Hepatic stellate cell (primary cell): ENCODE data around the gene HHAT.

Experiments
- DNase-seq: peaks from one replicate; pipeline ENCODE4 v3.0.0; 2011; ENCODE audit warnings: low spot score

HHAT gene

DNA sequence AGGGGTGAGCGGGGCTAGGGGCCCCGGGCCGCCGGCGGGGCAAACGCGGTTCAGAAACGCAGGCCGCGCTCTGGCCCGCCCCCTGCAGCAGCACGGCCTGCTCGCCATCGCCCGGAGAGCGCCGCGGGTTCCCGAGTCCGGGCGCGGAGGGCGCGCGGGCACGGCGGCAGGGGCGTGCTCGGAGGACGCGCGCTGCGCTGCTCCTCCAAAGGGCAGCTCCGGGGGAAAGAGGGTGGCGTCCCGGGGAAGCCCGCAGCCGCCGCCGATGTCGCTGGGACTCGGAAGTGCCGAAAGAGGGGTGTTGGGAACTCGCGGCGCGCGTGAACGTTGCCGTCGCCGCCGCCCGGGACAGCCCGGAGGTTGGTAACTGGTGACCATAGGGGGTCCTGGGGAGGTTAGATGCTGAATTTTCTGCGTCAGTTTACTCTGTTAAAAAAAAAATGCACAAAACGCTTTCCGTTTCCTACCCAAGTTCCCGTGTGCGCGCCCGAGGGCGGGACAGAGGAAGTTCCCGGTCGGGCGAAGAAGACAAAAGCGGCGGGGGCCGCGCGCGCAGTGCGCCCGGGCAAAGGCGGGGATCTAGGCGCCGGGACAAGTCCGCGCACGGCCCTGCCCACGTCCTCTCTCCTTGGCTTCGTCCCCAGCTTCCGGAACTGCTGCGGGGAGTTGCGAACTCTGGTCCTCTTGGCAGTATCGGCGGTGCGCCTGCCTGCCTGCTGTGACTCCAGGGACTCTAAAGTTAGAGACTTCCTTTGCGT, at the start of gene HHAT:
Gene HHAT (plus strand): TSS at position 157 of the 758 bp plus-strand sequence. CDS start 20,074 bp downstream, outside the sequence.
- peak; percentile 81 for DNase-seq

DNA sequence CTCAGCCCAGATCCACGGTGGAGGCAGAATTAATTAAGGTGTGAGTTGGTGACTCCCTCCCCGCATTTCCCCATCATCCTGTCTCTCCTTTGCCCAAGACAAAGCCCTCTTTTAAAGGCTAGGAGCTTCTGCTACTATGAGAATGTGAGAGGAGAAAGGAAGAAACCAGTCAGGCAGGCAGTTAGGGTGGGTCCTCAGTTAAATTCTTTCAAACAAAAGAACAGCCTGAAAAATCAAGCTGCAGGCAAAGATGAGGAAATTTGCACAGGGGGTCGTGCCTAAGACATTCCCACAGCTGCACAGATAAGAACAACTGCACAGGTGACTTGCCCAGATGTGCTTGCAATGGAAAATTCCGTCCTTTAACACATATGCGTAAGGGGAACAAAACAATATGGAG, 48.5 kb upstream of the HHAT start:
- DNase-seq, result no peak

DNA sequence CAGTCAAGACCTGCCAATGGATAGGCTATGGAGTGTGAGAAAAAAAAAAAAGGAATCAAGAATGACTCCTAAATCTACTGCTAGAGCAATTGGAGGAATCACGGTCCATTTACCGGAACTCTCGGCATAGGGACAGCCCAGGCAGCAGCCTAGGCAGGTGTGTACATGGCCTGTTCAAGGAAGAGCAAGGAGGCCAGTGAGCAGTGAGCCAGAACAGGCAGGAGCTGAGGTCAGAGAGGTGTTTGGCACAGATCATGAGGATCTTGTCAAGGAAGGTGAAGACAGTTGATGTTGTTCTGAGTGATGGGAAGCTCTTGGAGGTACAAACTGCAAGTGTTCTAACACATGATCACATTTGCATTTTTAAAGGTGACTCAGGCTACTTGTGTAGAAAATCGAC, 40.6 kb upstream of the HHAT start:
- no peak for DNase-seq

DNA sequence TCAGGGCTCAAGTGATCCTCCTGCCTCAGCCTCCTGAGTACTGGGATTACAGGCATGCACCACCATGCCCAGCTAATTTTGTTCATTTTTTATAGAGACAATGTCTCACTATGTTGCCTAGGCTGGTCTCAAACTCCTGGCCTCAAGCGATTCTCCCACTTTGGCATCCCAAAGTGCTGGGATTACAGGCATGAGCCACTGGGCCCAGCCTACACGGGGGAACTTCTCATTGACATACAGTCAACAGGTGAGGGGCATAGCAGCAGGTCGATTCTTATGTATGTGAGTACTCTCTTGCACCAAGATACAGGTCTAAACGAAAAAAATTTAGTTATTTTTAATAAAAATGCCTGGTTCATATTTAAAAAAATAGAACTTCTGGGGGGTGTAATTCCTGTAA, 39.5 kb upstream of the HHAT start:
- no peak for DNase-seq

- DNase-seq, result no peak
Measured at GRCh38 chr1:210291081-210291764, 37.5 kb upstream of the HHAT start.

DNA sequence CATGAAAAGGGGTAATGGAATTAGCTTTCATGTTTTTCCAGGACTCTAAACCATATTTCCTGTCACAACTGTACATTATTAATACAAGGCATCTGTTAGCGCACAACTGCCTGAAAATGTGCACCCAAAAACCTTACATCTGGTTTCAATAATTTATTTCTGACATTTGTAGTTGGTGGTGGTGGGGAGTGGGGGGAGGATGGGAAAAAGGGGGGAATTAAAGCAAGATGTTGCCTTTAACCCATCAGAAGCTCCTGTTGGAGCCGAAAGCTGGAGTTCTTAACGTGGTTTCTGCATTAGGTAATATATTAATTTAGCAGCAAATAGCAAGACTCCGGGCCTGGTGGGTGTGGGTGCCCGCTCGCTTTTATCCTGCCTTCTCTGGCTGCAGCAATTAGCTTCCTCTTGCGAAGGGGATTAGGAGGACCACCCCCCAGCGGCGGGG, 36.9 kb upstream of the HHAT start:
- DNase-seq, result no peak

DNA sequence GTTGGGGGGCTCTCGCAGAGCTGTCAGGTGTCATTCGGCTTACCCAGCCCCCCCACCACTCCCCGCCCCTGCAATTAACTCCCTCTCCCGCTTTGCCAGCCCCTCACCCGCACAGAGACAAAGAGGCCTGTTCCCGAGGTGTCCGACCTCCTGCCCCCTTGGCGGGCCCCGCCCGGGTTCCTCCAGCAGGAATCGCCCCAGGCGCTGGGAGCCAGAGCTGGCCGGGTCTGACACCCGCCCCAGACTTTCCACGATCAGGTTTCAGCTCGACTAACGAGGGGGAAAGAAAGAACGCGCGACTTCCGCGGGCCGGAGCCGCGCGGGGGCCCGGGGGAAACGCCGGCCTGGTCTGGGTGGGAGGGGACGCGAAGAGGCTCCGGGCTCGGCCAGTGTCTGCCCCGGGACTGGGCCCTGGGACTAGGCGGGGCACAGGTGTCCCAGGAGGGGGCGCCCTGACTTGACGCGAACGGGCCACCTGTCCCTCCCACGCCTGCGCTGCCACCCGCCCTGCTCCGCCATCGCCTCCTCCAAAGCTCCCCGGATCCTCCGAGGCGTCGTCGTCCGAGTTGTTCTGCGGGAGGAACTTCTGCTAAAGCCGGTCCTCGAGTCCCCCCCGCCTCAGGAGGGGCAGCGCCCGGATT, 36.4 kb upstream of the HHAT start:
- peak; percentile 25 for DNase-seq

GRCh38 chr1:210293171-210293607, 35.5 kb upstream of the HHAT start:
- no peak for DNase-seq

DNA sequence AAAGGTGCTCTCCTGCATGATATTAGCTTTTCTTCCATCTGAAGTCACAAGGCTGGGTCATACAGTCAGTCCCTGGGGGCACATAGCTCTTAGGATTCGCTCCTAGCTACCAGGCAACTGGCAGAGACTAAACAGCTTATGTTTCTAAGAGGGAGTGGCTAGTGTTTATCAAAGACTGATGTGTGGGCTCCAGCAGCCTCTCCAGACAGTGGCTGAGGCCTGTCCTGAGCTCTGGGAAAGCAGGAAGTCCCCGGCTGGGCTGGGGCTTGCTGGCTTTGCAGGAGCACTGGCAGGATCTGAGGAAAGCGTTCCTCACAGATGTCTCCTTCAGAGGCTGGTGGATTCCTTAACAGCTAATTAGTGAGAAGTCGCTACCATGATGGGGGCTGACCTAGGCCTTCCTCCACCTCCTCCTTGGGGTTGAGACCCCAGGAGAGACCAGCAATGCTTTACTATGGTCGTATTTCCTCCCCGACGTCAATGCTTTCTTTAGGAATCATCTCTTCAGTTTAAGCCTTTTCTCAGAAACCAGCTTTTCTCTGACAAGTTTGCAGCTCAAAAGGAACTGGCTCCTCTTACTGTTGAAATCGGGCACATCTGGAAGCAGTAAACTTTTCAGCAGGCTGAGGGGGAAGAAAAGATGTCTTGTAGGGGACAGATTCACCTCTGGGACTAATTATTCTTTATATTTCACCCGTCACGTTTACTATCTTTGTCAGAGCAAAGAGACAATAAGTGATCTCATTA, 33.5 kb upstream of the HHAT start:
- DNase-seq, result peak; percentile 53

- no peak for DNase-seq
Measured at GRCh38 chr1:210296682-210297081, 32.0 kb upstream of the HHAT start.

DNA sequence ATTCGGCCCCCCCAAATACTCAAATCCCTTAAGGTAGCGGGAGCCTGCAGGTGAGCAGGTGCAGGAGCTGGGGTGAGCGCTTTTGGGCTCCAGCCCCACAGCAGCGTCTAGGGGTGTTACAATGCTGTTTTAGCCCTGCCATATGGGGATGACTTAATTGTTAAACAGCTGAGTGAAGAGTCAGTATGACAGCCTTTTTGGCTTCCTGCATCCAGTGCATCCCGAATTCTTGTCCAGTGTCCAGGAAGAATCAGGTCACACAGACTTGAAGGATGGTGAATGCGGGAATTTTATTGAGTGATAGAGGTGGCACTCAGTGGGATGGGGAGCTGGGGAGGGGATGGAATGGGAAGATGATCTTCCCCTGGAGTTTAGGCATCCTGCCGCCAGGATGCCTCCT, 30.4 kb upstream of the HHAT start:
- no peak for DNase-seq

DNA sequence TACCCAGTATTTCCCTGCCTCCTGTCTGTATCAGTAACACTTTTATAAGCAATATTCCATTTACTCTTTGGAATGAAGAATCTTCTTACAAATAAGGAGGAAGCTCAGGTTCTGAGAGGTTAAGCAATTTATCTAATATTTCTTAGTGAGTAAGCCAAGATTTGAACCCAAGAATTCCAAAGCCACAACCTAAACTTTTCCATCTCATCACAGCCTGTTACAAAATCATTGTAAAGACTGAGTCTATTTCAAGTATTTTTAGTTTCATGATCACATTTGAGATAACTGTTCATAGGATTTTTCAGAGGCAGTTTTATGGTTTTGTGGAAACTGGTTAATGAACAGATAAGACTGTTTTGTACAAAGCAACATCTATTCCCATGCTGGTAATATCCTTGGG, 29.8 kb upstream of the HHAT start:
- no peak for DNase-seq

- no peak for DNase-seq
Measured at GRCh38 chr1:210299501-210299900, 29.2 kb upstream of the HHAT start.

GRCh38 chr1:210300923-210301614, 27.6 kb upstream of the HHAT start:
- no peak for DNase-seq

DNA sequence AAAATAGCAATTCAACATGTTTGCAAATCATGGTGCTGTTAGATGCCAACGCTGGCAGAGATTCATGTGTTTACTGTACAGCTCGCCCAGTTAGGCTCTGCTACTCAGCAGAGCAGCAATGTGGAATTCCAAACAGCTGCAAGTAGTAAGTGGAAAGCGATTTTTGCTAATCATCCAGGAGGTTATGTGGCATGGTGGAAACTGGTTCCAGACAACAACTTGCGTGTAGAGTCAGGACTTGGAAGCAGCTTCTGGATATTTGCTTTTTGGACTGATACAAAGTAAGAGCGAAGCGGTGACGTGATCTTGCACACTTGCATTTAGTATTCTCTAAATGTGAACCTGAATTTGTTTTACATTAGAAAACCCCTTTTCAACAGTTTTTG, 27.1 kb upstream of the HHAT start:
- DNase-seq, result no peak

GRCh38 chr1:210302501-210302900, 26.2 kb upstream of the HHAT start:
- DNase-seq, result no peak

GRCh38 chr1:210303391-210303790, 25.3 kb upstream of the HHAT start:
- no peak for DNase-seq

DNA sequence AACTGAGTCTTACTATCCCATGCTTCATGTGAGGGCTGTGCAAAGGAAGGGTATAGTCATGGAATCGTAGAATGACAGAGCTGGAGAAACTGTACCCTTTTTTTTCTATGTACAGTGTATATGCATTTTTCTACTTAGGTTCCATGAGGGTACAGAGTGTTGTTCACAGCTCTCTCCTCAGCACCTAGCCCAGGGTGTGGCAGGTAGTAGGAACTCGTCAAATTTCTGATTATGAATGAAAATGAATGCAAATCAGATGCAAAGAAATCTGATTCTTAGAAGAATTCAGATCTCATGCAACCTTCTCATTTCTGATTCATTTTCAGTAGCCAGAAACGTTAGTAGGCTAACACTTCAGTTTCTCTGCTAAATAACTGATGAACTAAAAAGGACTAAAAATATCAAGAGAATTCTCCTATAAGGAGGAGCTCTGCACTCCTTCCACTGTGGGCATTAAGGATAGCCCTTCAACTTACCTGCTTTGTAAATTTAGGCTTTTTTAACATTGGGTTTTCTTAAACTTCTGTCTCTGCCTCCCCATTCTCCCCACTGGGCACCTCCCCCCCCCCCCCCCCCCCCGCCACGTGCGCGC, 18.0 kb upstream of the HHAT start:
- no peak for DNase-seq

GRCh38 chr1:210311726-210312493, 16.8 kb upstream of the HHAT start:
- no peak for DNase-seq

DNA sequence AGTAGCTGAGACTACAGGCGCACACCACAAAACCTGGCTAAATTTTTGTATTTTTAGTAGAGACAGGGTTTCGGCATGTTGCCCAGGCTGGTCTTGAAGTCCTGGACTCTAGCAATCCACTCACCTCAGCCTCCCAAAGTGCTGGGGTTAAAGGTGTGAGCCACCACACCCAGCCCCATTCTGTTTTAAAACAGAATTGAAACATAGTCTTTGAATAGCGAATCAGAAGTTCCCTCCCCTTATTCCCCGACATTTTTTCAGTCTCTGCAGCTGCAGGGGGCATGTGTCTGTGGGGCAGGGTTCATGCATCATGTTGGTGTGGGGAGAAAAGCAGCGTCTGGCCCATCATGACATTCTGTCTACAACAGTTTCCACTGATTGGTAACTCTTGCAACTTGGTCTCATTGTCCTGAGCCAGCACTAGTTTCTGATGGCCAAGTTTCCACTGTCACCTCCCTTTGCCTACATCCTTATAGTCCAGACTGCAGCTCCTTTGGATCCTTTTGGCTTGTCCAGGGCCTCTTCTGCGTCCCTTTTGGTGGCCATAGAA, 15.6 kb upstream of the HHAT start:
- no peak for DNase-seq
